ENCODE results near the gene DGKG. TPM values are rescaled to one million over a fixed set of nuclear protein-coding genes. Genes with fewer than 3 reads are reported as not detected.

Gene DGKG
- total and polyA plus RNA-seq, 10 of the 15 experiments (the other 5 are each of a cell fraction or from before 2014, with no cell fraction given): 0.39 to 6.2 (median 4.7) TPM

- Histone ChIP-seq H3K4me1 (ENCODE audit: control insufficient read depth, insufficient read depth, low read length) (no peaks in the 10 kb centered on the region), H3K4me2 (ENCODE audit: control insufficient read depth, insufficient read depth) (no peak overlapping the region), H3K36me3 (ENCODE audit: control insufficient read depth in 2 of 2, insufficient read depth in 2 of 2, low read length in 1 of 2) (no peaks in the 10 kb centered on the region), H4K20me1 (ENCODE audit: control insufficient read depth, insufficient read depth) (no peaks in the 10 kb centered on the region), H3K27ac (ENCODE audit: control insufficient read depth, insufficient read depth) (no peak overlapping the region), H3K9ac (ENCODE audit: control insufficient read depth, insufficient read depth, low read length) (no peak overlapping the region), H3K4me3 (no peak overlapping the region), H3K9me3 (replicated peaks; ENCODE audit: control insufficient read depth, insufficient read depth, low read length) (no peaks in the 10 kb centered on the region), H2AFZ (ENCODE audit: control insufficient read depth, low read depth, low read length) (no peak overlapping the region), H3K27me3 (replicated peaks in 1 of 2; ENCODE audit: control insufficient read depth in 2 of 2, insufficient read depth in 2 of 2, low read length in 1 of 2) (no peaks in the 10 kb centered on the region; a peak in 1 of 4 replicates), H3K79me2 (ENCODE audit: control insufficient read depth, insufficient read depth, low read length) (no peaks in the 10 kb centered on the region)
- BruUV-seq (replicated peaks): no TSS peak
- ChIA-PET CTCF (no interaction called here), SMC1A (ENCODE audit: uncharacterized antibody, unreplicated experiment) (interaction anchor here (0.8 to 1.1 kb wide), 2 partner anchors 30 to 319 kb away, joined by 3 read pairs; no protein-coding TSS in a partner anchor), POLR2A (no interaction called here), RAD21 (ENCODE audit: unreplicated experiment) (no interaction called here)
- FAIRE-seq (no peak), ATAC-seq (no peak), DNase-seq (ENCODE audit: low read depth, low spot score) (no peak)
- intact Hi-C loops (cut with micrococcal nuclease; ENCODE audit: unreplicated experiment): no loop called here
- in situ Hi-C loops (cut with MboI): no loop called here
- WGBS (ENCODE audit: insufficient coverage, insufficient replicate concordance, low lambda C conversion rate, missing lambda C conversion rate): 0% methylated on average over 2 of the region's 2 CpGs
- TF ChIP-seq HSF1 (IDR thresholded peaks at IDR 0.05; ENCODE audit: low read depth, low read length) (no peak), ATF3 (IDR thresholded peaks at IDR 0.05; ENCODE audit: borderline replicate concordance, extremely low read depth, low read depth, low read length) (no peak), ZNF207 (IDR thresholded peaks at IDR 0.05; ENCODE audit: borderline replicate concordance) (no peak), ZBTB4 (CRISPR knock-in tag; IDR thresholded peaks at IDR 0.05) (no peak), POLR2A (IDR thresholded peaks at IDR 0.05; ENCODE audit: low read depth, low read length) (no peak), TCF3 (IDR thresholded peaks at IDR 0.05; ENCODE audit: borderline replicate concordance, insufficient read depth, low read depth, low read length) (no peak), POLR2AphosphoS2 (IDR thresholded peaks at IDR 0.05; ENCODE audit: low read depth, low read length) (no peak), MAX (IDR thresholded peaks at IDR 0.05; ENCODE audit: low read depth, low read length) (no peak), CREM (IDR thresholded peaks at IDR 0.05; ENCODE audit: low read depth) (no peak), SIN3A (IDR thresholded peaks at IDR 0.05; ENCODE audit: low read depth, low read length) (no peak), ATF2 (IDR thresholded peaks at IDR 0.05; ENCODE audit: low read length) (no peak), SUPT20H (IDR thresholded peaks at IDR 0.05; ENCODE audit: borderline replicate concordance, control insufficient read depth, low read depth, low read length) (no peak), ZNF384 (IDR thresholded peaks at IDR 0.05; ENCODE audit: borderline replicate concordance, low read depth, low read length) (no peak), GABPA (IDR thresholded peaks at IDR 0.05; ENCODE audit: low read depth) (no peak), KAT2A (conservative IDR thresholded peaks at IDR 0.05; ENCODE audit: control insufficient read depth, low read depth, low read length) (no peak), IKZF1 (conservative IDR thresholded peaks at IDR 0.05) (no peak), CBFB (IDR thresholded peaks at IDR 0.05; ENCODE audit: low read depth) (no peak), ETV6 (conservative IDR thresholded peaks at IDR 0.05 in 1 of 2, IDR thresholded peaks at IDR 0.05 in 1 of 2; ENCODE audit: borderline replicate concordance in 1 of 2, low read depth in 1 of 2) (no peak)
Observed at GRCh38 chr3:186290796-186291195, 71.2 kb downstream of the DGKG start.
